ENCODE measurements around the gene NHLRC3. TPM values are rescaled to one million over a fixed set of nuclear protein-coding genes. Genes with fewer than 3 reads are reported as not detected.

NHLRC3 gene
- total and polyA plus RNA-seq, 2 of the 8 experiments (the other 6 are each of a cell fraction or from before 2014, with no cell fraction given), result 13.1 to 16.9 TPM

GRCh38 chr13:39037410-39037879 lies 811 bp upstream of the NHLRC3 start (continued):
- TF ChIP-seq RAD21 (IDR thresholded peaks at IDR 0.05 in 1 of 2, conservative IDR thresholded peaks at IDR 0.05 in 1 of 2; ENCODE audit: low read depth in 2 of 2, low read length in 2 of 2) (no peak), CREB1 (IDR thresholded peaks at IDR 0.05) (no peak), SP2 (IDR thresholded peaks at IDR 0.05; ENCODE audit: low read length) (no peak), CBX8 (IDR thresholded peaks at IDR 0.05; ENCODE audit: borderline replicate concordance, low read depth, low read length) (no peak), KDM4A (IDR thresholded peaks at IDR 0.05; ENCODE audit: low read depth, low read length, severe bottlenecking) (no peak), BRCA1 (IDR thresholded peaks at IDR 0.05; ENCODE audit: low read depth, low read length) (no peak), EGR1 (IDR thresholded peaks at IDR 0.05; ENCODE audit: borderline replicate concordance, low read depth, low read length) (no peak), EP300 (IDR thresholded peaks at IDR 0.05; ENCODE audit: borderline replicate concordance in 1 of 2, low read depth in 2 of 2, low read length in 2 of 2) (no peak)
